HepG2 (cell line): ENCODE results near the gene AANAT. TPM values are rescaled to one million over a fixed set of nuclear protein-coding genes. Genes with fewer than 3 reads are reported as not detected.

Experiments
- CEBPB ChIP-seq: IDR thresholded peaks from 2 replicates; pipeline ENCODE4 v1.6.1; 2011; ENCODE audit warnings: low read depth, low read length, improper control_type of control experiment, borderline replicate concordance
- ELF3 ChIP-seq: IDR thresholded peaks from 2 replicates; pipeline ENCODE4 v1.6.1; 2016; ENCODE audit warnings: missing genetic modification reagents, missing compliant biosample characterization
- FOXJ3 ChIP-seq: sonication (generic); formaldehyde crosslinking; IDR thresholded peaks from 2 replicates; pipeline ENCODE4 v1.4.0; 2020; ENCODE audit warnings: missing genetic modification reagents, mild to moderate bottlenecking, borderline replicate concordance
- GMEB2 ChIP-seq: IDR thresholded peaks from 2 replicates; pipeline ENCODE4 v1.6.1; 2016; ENCODE audit warnings: missing biosample characterization, missing genetic modification reagents, low read depth
- GTF3A ChIP-seq: sonication (generic); formaldehyde crosslinking; conservative IDR thresholded peaks from 2 replicates; pipeline ENCODE4 v1.4.0; 2020; ENCODE audit warnings: mild to moderate bottlenecking, missing genetic modification reagents
- GZF1 ChIP-seq: sonication (generic); formaldehyde crosslinking; IDR thresholded peaks from 2 replicates; pipeline ENCODE4 v1.5.1; 2020; ENCODE audit warnings: mild to moderate bottlenecking, missing genetic modification reagents
- HOXA5 ChIP-seq: sonication (generic); formaldehyde crosslinking; IDR thresholded peaks from 2 replicates; pipeline ENCODE4 v1.4.0; 2020; ENCODE audit warnings: missing genetic modification reagents
- MED1 ChIP-seq: sonication (generic); formaldehyde crosslinking; IDR thresholded peaks from 2 replicates; pipeline ENCODE4 v1.4.0; 2020; ENCODE audit warnings: missing genetic modification reagents
- MIER2 ChIP-seq: IDR thresholded peaks from 2 replicates; pipeline ENCODE4 v1.6.1; 2016; ENCODE audit warnings: missing biosample characterization, missing genetic modification reagents
- NFRKB ChIP-seq: fragments of 450-650 bp; IDR thresholded peaks from 2 replicates; pipeline ENCODE4 v1.6.1; 2017
- NONO ChIP-seq, 2 experiments: fragments of 450-650 bp in 1 of 2; sonication (generic) in 1 of 2; formaldehyde crosslinking in 1 of 2; IDR thresholded peaks in 1 of 2; conservative IDR thresholded peaks in 1 of 2; 2 replicates each; pipeline versions ENCODE4 v1.6.1 to v1.8.0; 2017 to 2022; ENCODE audit warnings: mild to moderate bottlenecking in 1 of 2, missing genetic modification reagents in 1 of 2, moderate library complexity in 1 of 2
- SNAPC2 ChIP-seq: sonication (generic); formaldehyde crosslinking; IDR thresholded peaks from 2 replicates; pipeline ENCODE4 v1.8.1; 2022; ENCODE audit warnings: mild to moderate bottlenecking, missing genetic modification reagents
- TBL1XR1 ChIP-seq: fragments of 150-350 bp; IDR thresholded peaks from 2 replicates; pipeline ENCODE4 v1.6.1; 2014; ENCODE audit warnings: borderline replicate concordance, low read length; ENCODE audit not compliant: partially characterized antibody
- TRAFD1 ChIP-seq: sonication (generic); formaldehyde crosslinking; IDR thresholded peaks from 2 replicates; pipeline ENCODE4 v1.5.1; 2020; ENCODE audit warnings: missing genetic modification reagents, mild to moderate bottlenecking, borderline replicate concordance
- ZNF136 ChIP-seq: sonication (generic); formaldehyde crosslinking; IDR thresholded peaks from 2 replicates; pipeline ENCODE4 v1.8.1; 2022; ENCODE audit warnings: low read depth, mild to moderate bottlenecking, moderate library complexity, missing genetic modification reagents
- ZNF3 ChIP-seq: IDR thresholded peaks from 2 replicates; pipeline ENCODE4 v1.7.0; 2017; ENCODE audit warnings: inconsistent platforms
- ZNF460 ChIP-seq: sonication (generic); formaldehyde crosslinking; IDR thresholded peaks from 2 replicates; pipeline ENCODE4 v1.5.1; 2020; ENCODE audit warnings: missing genetic modification reagents, mild to moderate bottlenecking, borderline replicate concordance
- ZNF557 ChIP-seq: sonication (generic); formaldehyde crosslinking; IDR thresholded peaks from 2 replicates; pipeline ENCODE4 v1.4.0; 2020; ENCODE audit warnings: missing genetic modification reagents
- ZNF660 ChIP-seq: sonication (generic); formaldehyde crosslinking; IDR thresholded peaks from 2 replicates; pipeline ENCODE4 v1.5.1; 2020; ENCODE audit warnings: mild to moderate bottlenecking, low read depth, missing genetic modification reagents, borderline replicate concordance
- ZNF775 ChIP-seq: sonication (generic); formaldehyde crosslinking; IDR thresholded peaks from 2 replicates; pipeline ENCODE4 v1.4.0; 2020; ENCODE audit warnings: missing genetic modification reagents, mild to moderate bottlenecking, moderate library complexity, borderline replicate concordance
- ZNF841 ChIP-seq: sonication (generic); formaldehyde crosslinking; IDR thresholded peaks from 2 replicates; pipeline ENCODE4 v1.8.1; 2023; ENCODE audit warnings: missing genetic modification reagents, borderline replicate concordance
- polyA plus RNA-seq, 8 experiments: library from polyadenylated mRNA; depleted of rRNA in 3 of 8; stranded (reverse) in 7 of 8; unstranded in 1 of 8; fragments of >200 nt; fragmentation: Illumina TruSeq in 4 of 8; extraction: Trizol in 4 of 8; gene quantifications; 2 replicates each; pipeline versions ENCODE4 v1.2.1 to v1.2.3, GENCODE V29; 2011 to 2016; ENCODE audit warnings: low read depth in 4 of 8, missing spikeins in 1 of 8, mixed read lengths in 1 of 8; ENCODE audit not compliant: insufficient read depth in 1 of 8
- total RNA-seq, 5 experiments: library from RNA; depleted of rRNA; stranded (reverse); fragments of >200 nt; fragmentation: Illumina TruSeq; extraction: Trizol; gene quantifications; 2 replicates each; pipeline ENCODE4 v1.2.3, GENCODE V29; 2016; ENCODE audit warnings: low read depth in 1 of 5
- TF ChIP-seq, protein P1 (sequence below), 2 experiments: sonication (generic) in 1 of 2; formaldehyde crosslinking in 1 of 2; IDR thresholded peaks; 2 replicates each; pipeline versions ENCODE4 v1.4.0 to v1.6.1; 2016 to 2020; ENCODE audit warnings: borderline replicate concordance in 1 of 2, low read depth in 1 of 2, mild to moderate bottlenecking in 1 of 2, missing genetic modification reagents in 1 of 2

The AANAT gene
- total and polyA plus RNA-seq, 2 of the 13 experiments (the other 11 are each of a cell fraction or from before 2014, with no cell fraction given): 0.07 TPM; not detected in 1

- no peak for TF ChIP-seq GMEB2 (CRISPR knock-in tag)
- TF ChIP-seq GTF3A (CRISPR knock-in tag): no peak
- peak; percentile 87 for TF ChIP-seq TBL1XR1
- TF ChIP-seq NFRKB: no peak
- TF ChIP-seq, protein P1, sequence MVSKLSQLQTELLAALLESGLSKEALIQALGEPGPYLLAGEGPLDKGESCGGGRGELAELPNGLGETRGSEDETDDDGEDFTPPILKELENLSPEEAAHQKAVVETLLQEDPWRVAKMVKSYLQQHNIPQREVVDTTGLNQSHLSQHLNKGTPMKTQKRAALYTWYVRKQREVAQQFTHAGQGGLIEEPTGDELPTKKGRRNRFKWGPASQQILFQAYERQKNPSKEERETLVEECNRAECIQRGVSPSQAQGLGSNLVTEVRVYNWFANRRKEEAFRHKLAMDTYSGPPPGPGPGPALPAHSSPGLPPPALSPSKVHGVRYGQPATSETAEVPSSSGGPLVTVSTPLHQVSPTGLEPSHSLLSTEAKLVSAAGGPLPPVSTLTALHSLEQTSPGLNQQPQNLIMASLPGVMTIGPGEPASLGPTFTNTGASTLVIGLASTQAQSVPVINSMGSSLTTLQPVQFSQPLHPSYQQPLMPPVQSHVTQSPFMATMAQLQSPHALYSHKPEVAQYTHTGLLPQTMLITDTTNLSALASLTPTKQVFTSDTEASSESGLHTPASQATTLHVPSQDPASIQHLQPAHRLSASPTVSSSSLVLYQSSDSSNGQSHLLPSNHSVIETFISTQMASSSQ (IDR thresholded peaks at IDR 0.05; ENCODE audit: low read depth): peak; percentile 74; the same call in 1 of the 2 replicates
- TF ChIP-seq, protein P1 (CRISPR knock-in tag; IDR thresholded peaks at IDR 0.05; ENCODE audit: borderline replicate concordance): no peak; the same call in 1 of the 2 replicates
- TF ChIP-seq SNAPC2 (CRISPR knock-in tag): peak; percentile 57; the same call in 1 of the 2 replicates
- TF ChIP-seq ZNF3: no peak
- 0 out of 2 replicates have a peak, but pooled peaks have one; percentile 36 for TF ChIP-seq HOXA5 (CRISPR knock-in tag)
- no peak for TF ChIP-seq NONO (IDR thresholded peaks at IDR 0.05)
- no peak for TF ChIP-seq NONO (CRISPR knock-in tag; conservative IDR thresholded peaks at IDR 0.05)
- no peak for TF ChIP-seq FOXJ3 (CRISPR knock-in tag)
- TF ChIP-seq ZNF775 (CRISPR knock-in tag): no peak
- peak; percentile 86 for TF ChIP-seq MED1 (CRISPR knock-in tag)
- no peak; the same call in 1 of the 2 replicates for TF ChIP-seq MIER2 (CRISPR knock-in tag)
- peak; percentile 45; the same call in 1 of the 2 replicates for TF ChIP-seq ZNF460 (CRISPR knock-in tag)
- peak; percentile 84 for TF ChIP-seq ELF3
- 0 out of 2 replicates have a peak, but pooled peaks have one; percentile 78 for TF ChIP-seq TRAFD1
- TF ChIP-seq GZF1 (CRISPR knock-in tag): no peak
- no peak for TF ChIP-seq ZNF841 (CRISPR knock-in tag)
- TF ChIP-seq ZNF660 (CRISPR knock-in tag): no peak
- TF ChIP-seq CEBPB: no peak
- no peak; the same call in 1 of the 2 replicates for TF ChIP-seq ZNF557 (CRISPR knock-in tag)
- peak; percentile 44; the same call in 1 of the 2 replicates for TF ChIP-seq ZNF136 (CRISPR knock-in tag)
Observed at GRCh38 chr17:76499267-76499667, 31.9 kb downstream of the AANAT start (continued).
